Fibroblast of lung (primary cell): ENCODE data around the gene SMAP1. TPM values are rescaled to one million over a fixed set of nuclear protein-coding genes. Genes with fewer than 3 reads are reported as not detected.
A peak's percentile ranks its signal among the peaks of the same experiment; 100 is the strongest.

Source experiments
- DNase-seq, 2 donors: peaks; one replicate each; pipeline versions ENCODE4 v3.0.0 to v3.0.0-alpha.2; 2010; ENCODE audit warnings: low read depth in 2 of 2
- H2AFZ ChIP-seq: 2 replicates; pipeline ENCODE4 v1.5.1; 2012; ENCODE audit warnings: low read length, control low read depth, inconsistent platforms
- H3K27ac ChIP-seq: 2 replicates; pipeline ENCODE4 v1.5.1; 2011; ENCODE audit warnings: low read length, control low read depth; ENCODE audit not compliant: insufficient read depth
- H3K27me3 ChIP-seq: 2 replicates; pipeline ENCODE4 v1.5.1; 2011; ENCODE audit warnings: mild to moderate bottlenecking, low read length; ENCODE audit not compliant: control insufficient read depth, insufficient read depth
- H3K36me3 ChIP-seq: 2 replicates; pipeline ENCODE4 v1.5.1; 2011; ENCODE audit warnings: low read length; ENCODE audit not compliant: control insufficient read depth, insufficient read depth
- H3K4me1 ChIP-seq: 2 replicates; pipeline ENCODE4 v1.5.1; 2011; ENCODE audit warnings: low read length; ENCODE audit not compliant: control insufficient read depth, insufficient read depth; ENCODE audit errors: extremely low read depth
- H3K4me2 ChIP-seq: 2 replicates; pipeline ENCODE4 v1.5.1; 2011; ENCODE audit warnings: low read length, control low read depth; ENCODE audit not compliant: insufficient read depth; ENCODE audit errors: extremely low read depth
- H3K4me3 ChIP-seq, 4 experiments: fragments of 200-600 bp in 1 of 4; sonication (generic) in 1 of 4; replicated peaks in 1 of 4; 2 replicates each; pipeline ENCODE4 v1.5.1; 2011 to 2016; ENCODE audit warnings: low read length in 4 of 4, low read depth in 3 of 4, mild to moderate bottlenecking in 3 of 4, control low read depth in 2 of 4, inconsistent platforms in 1 of 4, mixed read lengths in 1 of 4; ENCODE audit not compliant: insufficient read depth in 1 of 4; ENCODE audit errors: control extremely low read depth in 1 of 4
- H3K79me2 ChIP-seq: 2 replicates; pipeline ENCODE4 v1.5.1; 2012; ENCODE audit warnings: mild to moderate bottlenecking, low read length, inconsistent platforms; ENCODE audit not compliant: control insufficient read depth, insufficient read depth
- H3K9ac ChIP-seq: 2 replicates; pipeline ENCODE4 v1.5.1; 2011; ENCODE audit warnings: mild to moderate bottlenecking, low read length, control low read depth; ENCODE audit not compliant: insufficient read depth
- H3K9me3 ChIP-seq: 2 replicates; pipeline ENCODE4 v1.5.1; 2012; ENCODE audit warnings: low read depth, low read length; ENCODE audit not compliant: control insufficient read depth, insufficient read depth
- H4K20me1 ChIP-seq: 2 replicates; pipeline ENCODE4 v1.5.1; 2011; ENCODE audit warnings: low read length; ENCODE audit not compliant: control insufficient read depth, insufficient read depth; ENCODE audit errors: extremely low read depth
- EZH2 ChIP-seq: IDR thresholded peaks from 2 replicates; pipeline ENCODE4 v1.5.1; 2012; ENCODE audit warnings: low read length, control low read depth, mild to moderate bottlenecking; ENCODE audit errors: missing control alignments
- polyA plus RNA-seq, 2 donors: library from polyadenylated mRNA; depleted of rRNA in 1 of 2; stranded (reverse) in 1 of 2; unstranded in 1 of 2; fragments of >200 nt; gene quantifications; 2 replicates each; pipeline ENCODE4 v1.2.1, GENCODE V29; 2011 to 2012; ENCODE audit warnings: missing spikeins in 1 of 2
- total RNA-seq: library from RNA; depleted of rRNA; stranded (reverse); fragments of >200 nt; gene quantifications from 2 replicates; pipeline ENCODE4 v1.2.1, GENCODE V29; 2014
- TF ChIP-seq, protein P1 (sequence below), 2 donors: IDR thresholded peaks in 1 of 2; conservative IDR thresholded peaks in 1 of 2; 1 replicate in 1 of 2; 2 replicates in 1 of 2; pipeline ENCODE4 v1.5.1; 2011 to 2012; ENCODE audit warnings: low read length in 2 of 2, control low read depth in 1 of 2, inconsistent platforms in 1 of 2, low read depth in 1 of 2, mild to moderate bottlenecking in 1 of 2

The SMAP1 gene
- total and polyA plus RNA-seq, 2 donors (not counting 1 experiment from before 2014, with no cell fraction given), result 18.3 to 25.7 TPM

DNA sequence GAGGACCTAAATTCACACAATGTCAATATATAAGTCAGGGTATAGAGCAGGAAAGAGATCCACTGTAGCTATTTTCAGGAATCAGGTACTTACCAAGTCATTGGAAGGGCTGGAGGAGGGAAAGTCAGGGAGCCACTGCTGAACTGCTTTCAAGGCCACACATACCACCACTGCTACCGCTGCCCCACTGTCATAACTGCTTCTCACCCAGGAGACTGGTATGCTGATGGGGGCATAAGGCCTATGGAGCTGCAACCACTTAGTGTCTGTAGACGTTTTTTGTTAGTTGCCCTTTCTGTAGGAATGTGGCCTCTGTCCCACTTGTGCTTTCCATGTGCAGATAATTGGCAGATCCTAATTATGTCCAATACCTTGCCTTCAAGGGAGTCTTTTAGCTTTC, 5.4 kb downstream of the SMAP1 start:
- Histone ChIP-seq H3K27ac (no peak overlapping the region), H3K79me2 (peaks cover 23% of the 10 kb centered on the region), H3K36me3 (no peaks in the 10 kb centered on the region), H3K27me3 (no peaks in the 10 kb centered on the region), H3K4me1 (no peaks in the 10 kb centered on the region), H3K9me3 (no peaks in the 10 kb centered on the region), H2AFZ (no peak overlapping the region), H4K20me1 (no peaks in the 10 kb centered on the region), H3K9ac (no peak overlapping the region), H3K4me2 (no peak overlapping the region), H3K4me3 (no peak overlapping the region)
- TF ChIP-seq, protein P1, sequence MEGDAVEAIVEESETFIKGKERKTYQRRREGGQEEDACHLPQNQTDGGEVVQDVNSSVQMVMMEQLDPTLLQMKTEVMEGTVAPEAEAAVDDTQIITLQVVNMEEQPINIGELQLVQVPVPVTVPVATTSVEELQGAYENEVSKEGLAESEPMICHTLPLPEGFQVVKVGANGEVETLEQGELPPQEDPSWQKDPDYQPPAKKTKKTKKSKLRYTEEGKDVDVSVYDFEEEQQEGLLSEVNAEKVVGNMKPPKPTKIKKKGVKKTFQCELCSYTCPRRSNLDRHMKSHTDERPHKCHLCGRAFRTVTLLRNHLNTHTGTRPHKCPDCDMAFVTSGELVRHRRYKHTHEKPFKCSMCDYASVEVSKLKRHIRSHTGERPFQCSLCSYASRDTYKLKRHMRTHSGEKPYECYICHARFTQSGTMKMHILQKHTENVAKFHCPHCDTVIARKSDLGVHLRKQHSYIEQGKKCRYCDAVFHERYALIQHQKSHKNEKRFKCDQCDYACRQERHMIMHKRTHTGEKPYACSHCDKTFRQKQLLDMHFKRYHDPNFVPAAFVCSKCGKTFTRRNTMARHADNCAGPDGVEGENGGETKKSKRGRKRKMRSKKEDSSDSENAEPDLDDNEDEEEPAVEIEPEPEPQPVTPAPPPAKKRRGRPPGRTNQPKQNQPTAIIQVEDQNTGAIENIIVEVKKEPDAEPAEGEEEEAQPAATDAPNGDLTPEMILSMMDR (conservative IDR thresholded peaks at IDR 0.05 in 1 of 2, IDR thresholded peaks at IDR 0.05 in 1 of 2; ENCODE audit: low read depth in 1 of 2, low read length in 2 of 2), result no peak
- TF ChIP-seq EZH2, result no peak
- peak in 1 of 2 donors; percentile 5 for DNase-seq

DNA sequence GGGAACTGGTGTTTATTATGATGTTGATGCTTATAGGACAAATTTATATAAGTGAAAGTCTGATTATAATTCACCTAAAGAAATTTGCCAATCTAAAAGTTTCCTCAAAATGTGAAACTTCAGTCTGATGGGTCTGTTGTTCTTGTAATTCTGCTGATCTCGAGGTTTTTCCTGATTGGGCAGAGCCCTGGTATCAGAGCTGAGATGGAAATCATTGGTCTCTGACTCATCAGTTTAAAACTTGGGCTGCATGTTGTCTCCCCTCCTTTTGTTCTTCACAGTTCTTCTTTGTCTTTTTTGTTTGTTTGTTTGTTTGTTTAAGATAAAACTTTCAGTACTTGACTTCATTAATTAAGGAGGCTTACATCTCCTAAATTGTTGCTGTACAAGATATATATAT, 5.9 kb downstream of the SMAP1 start:
- Histone ChIP-seq H3K27me3 (no peaks in the 10 kb centered on the region), H3K27ac (no peak overlapping the region), H3K9me3 (no peaks in the 10 kb centered on the region), H3K4me1 (no peaks in the 10 kb centered on the region), H3K36me3 (no peaks in the 10 kb centered on the region), H4K20me1 (no peaks in the 10 kb centered on the region), H3K4me2 (no peak overlapping the region), H3K79me2 (peaks cover 19% of the 10 kb centered on the region), H2AFZ (no peak overlapping the region), H3K4me3 (no peak overlapping the region), H3K9ac (no peak overlapping the region)
- TF ChIP-seq, protein P1 (conservative IDR thresholded peaks at IDR 0.05 in 1 of 2, IDR thresholded peaks at IDR 0.05 in 1 of 2; ENCODE audit: low read depth in 1 of 2, low read length in 2 of 2), result no peak
- no peak for TF ChIP-seq EZH2
- peak; percentile 8 to 59 for DNase-seq

DNA sequence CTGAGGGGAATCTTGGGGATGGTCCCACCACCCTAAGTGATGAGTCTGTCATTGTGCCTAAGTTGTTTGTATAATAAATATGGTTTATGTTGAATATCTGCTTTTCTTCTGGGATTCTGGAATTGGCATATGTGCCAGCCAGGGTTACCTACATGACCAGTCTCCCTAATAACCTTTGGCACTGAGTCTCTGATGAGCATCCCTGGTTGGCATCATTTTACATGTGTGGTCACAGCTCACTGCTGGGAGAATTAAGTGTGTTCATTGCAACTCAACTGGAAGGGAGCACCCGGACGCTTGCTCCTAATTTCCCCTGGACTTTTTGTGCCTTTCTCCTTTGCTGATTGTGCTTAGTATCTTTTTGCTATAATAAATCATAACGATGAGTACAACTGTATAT, 8.1 kb downstream of the SMAP1 start:
- no peak overlapping the region for H3K4me3 ChIP-seq
- H3K27me3 ChIP-seq, result no peaks in the 10 kb centered on the region
- H3K27ac ChIP-seq, result no peak overlapping the region
- no peaks in the 10 kb centered on the region for H3K9me3 ChIP-seq
- H3K4me1 ChIP-seq, result no peaks in the 10 kb centered on the region
- no peak overlapping the region for H3K9ac ChIP-seq
- no peak for TF ChIP-seq EZH2
- TF ChIP-seq, protein P1 (conservative IDR thresholded peaks at IDR 0.05 in 1 of 2, IDR thresholded peaks at IDR 0.05 in 1 of 2; ENCODE audit: low read depth in 1 of 2, low read length in 2 of 2), result no peak
- no peaks in the 10 kb centered on the region for H3K36me3 ChIP-seq
- H3K79me2 ChIP-seq, result peaks cover 14% of the 10 kb centered on the region
- DNase-seq, result no peak
- H2AFZ ChIP-seq, result no peak overlapping the region
- no peaks in the 10 kb centered on the region for H4K20me1 ChIP-seq
- no peak overlapping the region for H3K4me2 ChIP-seq
